ENCODE results near the gene GDAP1L1. TPM values are rescaled to one million over a fixed set of nuclear protein-coding genes. Genes with fewer than 3 reads are reported as not detected.
A peak's percentile ranks its signal among the peaks of the same experiment; 100 is the strongest.

The GDAP1L1 gene
- total RNA-seq, 1 donor from 2014 or later: not detected

- peaks cover 54% of the 10 kb centered on the region for H3K4me1 Mint-ChIP-seq (ENCODE audit: unreplicated experiment)
- no peak for DNase-seq (ENCODE audit: extremely low spot score, unreplicated experiment)
- H3K9me3 Mint-ChIP-seq (ENCODE audit: unreplicated experiment): no peaks in the 10 kb centered on the region
- peaks cover 8% of the 10 kb centered on the region for H3K36me3 Mint-ChIP-seq (ENCODE audit: unreplicated experiment)
- peak overlapping the region; percentile 100 for H3K27ac Mint-ChIP-seq (ENCODE audit: unreplicated experiment)
- TF ChIP-seq CTCF (IDR thresholded peaks at IDR 0.05): no peak
- no peaks in the 10 kb centered on the region for H3K27me3 Mint-ChIP-seq (ENCODE audit: unreplicated experiment)
- peak overlapping the region; percentile 100 for H3K4me3 Mint-ChIP-seq (ENCODE audit: unreplicated experiment)
Observed at GRCh38 chr20:44211177-44212039, 35.7 kb upstream of the GDAP1L1 start.

DNA sequence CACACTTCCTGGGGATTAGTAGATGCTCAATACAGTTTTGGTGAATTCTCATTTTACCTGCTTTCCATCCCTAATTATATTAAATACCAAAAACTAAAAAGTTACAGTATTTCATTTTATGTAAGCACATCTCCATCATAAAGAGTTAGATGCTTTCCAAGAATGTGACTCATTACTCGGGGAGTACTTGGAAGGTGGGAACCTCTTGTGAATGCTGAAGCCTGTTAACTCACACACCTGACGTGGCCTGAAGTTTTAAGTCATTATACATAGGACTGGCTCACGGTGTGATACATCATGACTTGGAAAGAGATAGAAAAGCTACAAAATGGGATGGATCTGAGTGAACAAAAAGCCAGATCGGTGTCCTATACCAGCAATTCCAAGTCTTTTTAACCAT is 34.3 kb upstream of the GDAP1L1 start:
- Mint-ChIP-seq H3K9me3 (ENCODE audit: unreplicated experiment) (no peaks in the 10 kb centered on the region), H3K27me3 (ENCODE audit: unreplicated experiment) (no peaks in the 10 kb centered on the region), H3K27ac (ENCODE audit: unreplicated experiment) (no peak overlapping the region), H3K4me3 (ENCODE audit: unreplicated experiment) (no peak overlapping the region), H3K36me3 (ENCODE audit: unreplicated experiment) (peaks cover 7% of the 10 kb centered on the region), H3K4me1 (ENCODE audit: unreplicated experiment) (peaks cover 43% of the 10 kb centered on the region)
- no peak for DNase-seq (ENCODE audit: extremely low spot score, unreplicated experiment)
- no peak for TF ChIP-seq CTCF (IDR thresholded peaks at IDR 0.05)

- Mint-ChIP-seq H3K27ac (ENCODE audit: unreplicated experiment) (peak overlapping the region; percentile 15), H3K4me1 (ENCODE audit: unreplicated experiment) (peaks cover 32% of the 10 kb centered on the region), H3K36me3 (ENCODE audit: unreplicated experiment) (peaks cover 13% of the 10 kb centered on the region), H3K27me3 (ENCODE audit: unreplicated experiment) (no peaks in the 10 kb centered on the region), H3K9me3 (ENCODE audit: unreplicated experiment) (no peaks in the 10 kb centered on the region), H3K4me3 (ENCODE audit: unreplicated experiment) (no peak overlapping the region)
- DNase-seq (ENCODE audit: extremely low spot score, unreplicated experiment): peak; percentile 88
- TF ChIP-seq CTCF (IDR thresholded peaks at IDR 0.05): peak; percentile 88
Observed at GRCh38 chr20:44215125-44215524, 32.0 kb upstream of the GDAP1L1 start.

GRCh38 chr20:44217342-44218092 is 29.6 kb upstream of the GDAP1L1 start:
- Mint-ChIP-seq H3K4me3 (ENCODE audit: unreplicated experiment) (no peak overlapping the region), H3K36me3 (ENCODE audit: unreplicated experiment) (peaks cover 16% of the 10 kb centered on the region), H3K4me1 (ENCODE audit: unreplicated experiment) (peaks cover 16% of the 10 kb centered on the region), H3K27ac (ENCODE audit: unreplicated experiment) (no peak overlapping the region), H3K9me3 (ENCODE audit: unreplicated experiment) (no peaks in the 10 kb centered on the region), H3K27me3 (ENCODE audit: unreplicated experiment) (no peaks in the 10 kb centered on the region)
- DNase-seq (ENCODE audit: extremely low spot score, unreplicated experiment): peak; percentile 88
- TF ChIP-seq CTCF (IDR thresholded peaks at IDR 0.05): peak; percentile 86

DNA sequence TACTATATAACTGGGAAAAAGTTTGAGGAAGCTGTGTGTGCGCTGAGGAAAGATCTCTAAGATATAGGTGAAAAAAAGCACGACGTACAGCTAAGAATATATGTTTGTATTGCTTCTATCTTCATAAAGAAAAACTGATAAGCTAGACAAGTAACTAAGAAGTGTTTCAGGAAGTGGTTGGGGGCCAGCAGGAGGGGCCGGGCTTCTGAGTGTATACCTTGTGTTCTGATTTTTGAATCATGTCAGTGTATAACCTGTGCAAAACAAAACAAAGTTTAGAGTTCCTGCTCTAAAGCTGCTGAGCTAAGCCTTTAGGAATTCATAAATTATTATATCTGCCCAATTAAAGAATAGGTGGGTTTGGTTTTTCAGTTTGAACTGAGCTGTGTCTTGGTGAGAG is 28.7 kb upstream of the GDAP1L1 start:
- Mint-ChIP-seq H3K27ac (ENCODE audit: unreplicated experiment) (no peak overlapping the region), H3K36me3 (ENCODE audit: unreplicated experiment) (peaks cover 16% of the 10 kb centered on the region), H3K9me3 (ENCODE audit: unreplicated experiment) (no peaks in the 10 kb centered on the region), H3K4me1 (ENCODE audit: unreplicated experiment) (peaks cover 16% of the 10 kb centered on the region), H3K27me3 (ENCODE audit: unreplicated experiment) (no peaks in the 10 kb centered on the region), H3K4me3 (ENCODE audit: unreplicated experiment) (no peak overlapping the region)
- no peak for TF ChIP-seq CTCF (IDR thresholded peaks at IDR 0.05)
- no peak for DNase-seq (ENCODE audit: extremely low spot score, unreplicated experiment)

Measured in osteocyte (in vitro differentiated cells).